HFFc6 (cell line): Measurements from ENCODE around the gene TCEANC2. TPM values are rescaled to one million over a fixed set of nuclear protein-coding genes. Genes with fewer than 3 reads are reported as not detected.
"Not testable (repeated sequence)": the region's sequence is repeated elsewhere in the genome, so short reads cannot be mapped to it uniquely, and the experiment has no call there.

Experiments
- DNase-seq: peaks from one replicate; pipeline ENCODE4 v3.0.0-alpha.2; 2018
- H3K27ac Mint-ChIP-seq: 2 replicates; pipeline ENCODE4 v1.8.0; 2020; ENCODE audit warnings: mild to moderate bottlenecking, mixed read lengths
- H3K27me3 Mint-ChIP-seq: 2 replicates; pipeline ENCODE4 v1.8.0; 2021; ENCODE audit warnings: mild to moderate bottlenecking, moderate library complexity, mixed read lengths; ENCODE audit not compliant: insufficient read depth
- H3K36me3 Mint-ChIP-seq: 2 replicates; pipeline ENCODE4 v1.8.0; 2021; ENCODE audit warnings: low read depth, mixed read lengths
- H3K4me1 Mint-ChIP-seq: 2 replicates; pipeline ENCODE4 v1.8.0; 2020; ENCODE audit warnings: low read depth, mixed read lengths
- H3K4me3 Mint-ChIP-seq: 2 replicates; pipeline ENCODE4 v1.8.0; 2020; ENCODE audit warnings: mild to moderate bottlenecking, moderate library complexity, mixed read lengths
- H3K9me3 Mint-ChIP-seq: 2 replicates; pipeline ENCODE4 v1.8.0; 2020; ENCODE audit warnings: mild to moderate bottlenecking, mixed read lengths
- CTCF ChIP-seq: fragments of 200-600 bp; sonication (generic); IDR thresholded peaks from 2 replicates; pipeline ENCODE4 v1.5.0; 2021; ENCODE audit warnings: antibody characterized with exemption, mild to moderate bottlenecking
- total RNA-seq, 6 experiments: library from RNA; stranded (reverse); fragmentation: NEBNext Ultra II Directional; extraction: Animal tissue kit (Norgen Biotek cat#: 25700); gene quantifications; 2 replicates in 1 of 6; 3 replicates in 5 of 6; pipeline ENCODE4 v1.2.3, GENCODE V29; 2021

TCEANC2 gene
- total RNA-seq, 6 experiments from 2014 or later = 4.2 to 5.5 (median 4.8) TPM

- no peak for TF ChIP-seq CTCF
- Mint-ChIP-seq H3K9me3 (no peaks in the 10 kb centered on the region), H3K27me3 (no peaks in the 10 kb centered on the region; the same call in 1 of the 2 replicates), H3K27ac (no peak overlapping the region), H3K36me3 (no peaks in the 10 kb centered on the region), H3K4me1 (peaks cover 6% of the 10 kb centered on the region), H3K4me3 (no peak overlapping the region)
- DNase-seq = no peak
Observed at GRCh38 chr1:54084794-54085193, 31.4 kb downstream of the TCEANC2 start.

- H3K4me3 Mint-ChIP-seq = no peak overlapping the region
- no peak overlapping the region for H3K27ac Mint-ChIP-seq
- no peak for TF ChIP-seq CTCF
- peaks cover under 1% of the 10 kb centered on the region for H3K4me1 Mint-ChIP-seq
- no peaks in the 10 kb centered on the region for H3K36me3 Mint-ChIP-seq
- no peaks in the 10 kb centered on the region for H3K9me3 Mint-ChIP-seq
- H3K27me3 Mint-ChIP-seq = no peaks in the 10 kb centered on the region; the same call in 1 of the 2 replicates
- DNase-seq = no peak
Observed at GRCh38 chr1:54086754-54087153, 33.3 kb downstream of the TCEANC2 start.

- no peak overlapping the region for H3K4me3 Mint-ChIP-seq
- no peaks in the 10 kb centered on the region for H3K27me3 Mint-ChIP-seq
- H3K27ac Mint-ChIP-seq = no peak overlapping the region
- H3K4me1 Mint-ChIP-seq = no peaks in the 10 kb centered on the region
- no peaks in the 10 kb centered on the region for H3K36me3 Mint-ChIP-seq
- no peak for TF ChIP-seq CTCF
- no peaks in the 10 kb centered on the region for H3K9me3 Mint-ChIP-seq
- no peak for DNase-seq
Observed at GRCh38 chr1:54088385-54088784, 35.0 kb downstream of the TCEANC2 start.

GRCh38 chr1:54091666-54092065 lies 38.3 kb downstream of the TCEANC2 start:
- Mint-ChIP-seq H3K4me3 (no peak overlapping the region), H3K4me1 (no peaks in the 10 kb centered on the region), H3K27me3 (no peaks in the 10 kb centered on the region; the same call in 1 of the 2 replicates), H3K36me3 (peaks cover 4% of the 10 kb centered on the region; the same call in 1 of the 2 replicates), H3K27ac (no peak overlapping the region), H3K9me3 (no peaks in the 10 kb centered on the region)
- TF ChIP-seq CTCF = no peak
- DNase-seq = no peak

GRCh38 chr1:54094001-54094729 lies 40.8 kb downstream of the TCEANC2 start:
- H3K36me3 Mint-ChIP-seq = peaks cover 7% of the 10 kb centered on the region; the same call in 1 of the 2 replicates
- no peaks in the 10 kb centered on the region for H3K9me3 Mint-ChIP-seq
- no peak overlapping the region for H3K4me3 Mint-ChIP-seq
- no peaks in the 10 kb centered on the region for H3K4me1 Mint-ChIP-seq
- no peak overlapping the region for H3K27ac Mint-ChIP-seq
- TF ChIP-seq CTCF = no peak
- DNase-seq = no peak
- no peaks in the 10 kb centered on the region; the same call in 1 of the 2 replicates for H3K27me3 Mint-ChIP-seq

- H3K27ac Mint-ChIP-seq, H3K9me3 Mint-ChIP-seq, H3K36me3 Mint-ChIP-seq, DNase-seq, H3K4me1 Mint-ChIP-seq, H3K27me3 Mint-ChIP-seq, H3K4me3 Mint-ChIP-seq: not testable (repeated sequence)
Observed at GRCh38 chr1:54094730-54095105, 41.3 kb downstream of the TCEANC2 start.
